Psoas muscle (tissue), 8 donors: ENCODE measurements around the gene NFATC2. TPM values are rescaled to one million over a fixed set of nuclear protein-coding genes. Genes with fewer than 3 reads are reported as not detected.
A peak's percentile ranks its signal among the peaks of the same experiment; 100 is the strongest.

Source experiments
- ATAC-seq, 4 donors: fragments of 200-7000 bp; cut with Tn5 transposase; one replicate each; pipeline ENCODE4 v1.9.1; 2020; ENCODE audit warnings: moderate library complexity in 3 of 4, mild to moderate bottlenecking in 2 of 4
- DNase-seq, 2 donors: peaks; one replicate each; pipeline ENCODE4 v3.0.0-alpha.2; 2020
- H3K27ac ChIP-seq: fragments of 200-600 bp; one replicate; pipeline ENCODE4 v1.8.0; 2022
- H3K27me3 ChIP-seq, 3 donors: fragments of 200-600 bp in 1 of 3; one replicate each; pipeline versions ENCODE4 v1.6.1 to v1.8.0; 2013 to 2022; ENCODE audit warnings: low read length in 2 of 3, mild to moderate bottlenecking in 2 of 3, moderate library complexity in 1 of 3; ENCODE audit not compliant: insufficient read depth in 3 of 3
- H3K36me3 ChIP-seq, 2 donors: fragments of 200-600 bp in 1 of 2; one replicate each; pipeline versions ENCODE4 v1.6.1 to v1.8.0; 2013 to 2022; ENCODE audit warnings: low read depth in 1 of 2, mild to moderate bottlenecking in 1 of 2, moderate library complexity in 1 of 2; ENCODE audit not compliant: insufficient read depth in 1 of 2
- H3K4me1 ChIP-seq: fragments of 200-600 bp; one replicate; pipeline ENCODE4 v1.8.0; 2022
- H3K4me3 ChIP-seq: fragments of 200-600 bp; one replicate; pipeline ENCODE4 v1.8.0; 2022; ENCODE audit warnings: mild to moderate bottlenecking
- H3K9me3 ChIP-seq: fragments of 200-600 bp; one replicate; pipeline ENCODE4 v1.8.0; 2022
- WGBS, 3 donors: extraction: QIAGEN DNeasy Blood & Tissue Kit; methylation state at CpG; one replicate each; pipeline versions ENCODE4 v1.1.6 to v1.1.7; 2013; 5-methylcytosine and 5-hydroxymethylcytosine counted together
- intact Hi-C, 2 donors: fragments of 100-400 bp; cut with DNase I; formaldehyde crosslinking; loops; one replicate each; pipeline versions ENCODE4 v1.11.0 to v1.14.2; 2022
- polyA plus RNA-seq, 3 donors: library from polyadenylated mRNA; stranded (reverse); fragments of 200-250 nt; gene quantifications; one replicate each; pipeline ENCODE4 v1.2.3, GENCODE V29; 2013
- total RNA-seq, 4 donors: library from RNA; stranded (reverse); fragmentation: NEBNext Ultra II Directional in 2 of 4; extraction: Animal tissue kit (Norgen Biotek cat#: 25700) in 2 of 4; gene quantifications; one replicate each; pipeline versions ENCODE4 v1.2.1 to v1.2.4, GENCODE V29; 2021 to 2023
- TF ChIP-seq, protein P1 (sequence below): fragments of 200-600 bp; IDR thresholded peaks from one replicate; pipeline ENCODE4 v1.8.0; 2022; ENCODE audit warnings: antibody characterized with exemption
- donor health status: healthy with polysubstance abuse.
- donor health status: DM: no; HTN: no; CAD: no; lungs with moderate emphysema.
- donor health status: Bipolar disorder and iron deficiency.
- donor health status: healthy.
- donor health status: DM: yes; HTN: yes; CAD: no.
- donor health status: DM: no; HTN: no; CAD: no.
- donor health status: DM: no; HTN: no; CAD: no.
- donor health status: DM: yes; HTN: yes; CAD: no.

NFATC2 gene
- total and polyA plus RNA-seq, 7 donors, result 0.18 to 3.1 (median 0.64) TPM

DNA sequence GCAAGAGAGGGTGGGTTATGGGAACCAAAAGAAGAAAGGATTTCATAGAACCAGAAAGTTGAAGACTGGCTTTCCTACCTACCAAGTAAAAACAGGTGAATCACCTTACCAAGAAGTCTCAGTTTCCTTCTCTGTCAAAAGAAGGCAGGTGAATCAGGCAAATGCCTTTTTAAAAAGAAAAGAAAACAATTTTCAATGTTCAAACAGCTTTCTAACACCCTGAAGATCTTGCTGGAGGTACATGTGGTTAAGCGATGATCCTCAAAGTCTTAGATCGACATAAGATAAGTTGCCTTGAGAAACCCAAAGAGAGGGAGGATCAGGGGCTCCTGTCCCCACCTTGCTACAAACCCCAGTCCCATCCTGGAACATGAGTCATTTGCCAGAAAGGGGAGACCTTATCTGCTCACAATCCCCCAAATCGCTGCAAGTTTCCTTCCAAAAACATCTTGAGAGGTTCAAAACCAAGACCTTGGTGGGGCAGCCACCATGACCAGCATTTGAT, 71.6 kb downstream of the NFATC2 start:
- H3K4me3 ChIP-seq, result no peak overlapping the region
- H3K27me3 ChIP-seq, result no peaks in the 10 kb centered on the region
- H3K27ac ChIP-seq, result no peak overlapping the region
- intact Hi-C loops, result loop anchor here in 1 of 2 donors (1.0 kb wide), 1 partner anchor 31 kb away; no protein-coding TSS in a partner anchor
- 96 to 98% (median 98%) methylated on average over 3 of the region's 3 CpGs for WGBS, 3 donors
- TF ChIP-seq, protein P1, sequence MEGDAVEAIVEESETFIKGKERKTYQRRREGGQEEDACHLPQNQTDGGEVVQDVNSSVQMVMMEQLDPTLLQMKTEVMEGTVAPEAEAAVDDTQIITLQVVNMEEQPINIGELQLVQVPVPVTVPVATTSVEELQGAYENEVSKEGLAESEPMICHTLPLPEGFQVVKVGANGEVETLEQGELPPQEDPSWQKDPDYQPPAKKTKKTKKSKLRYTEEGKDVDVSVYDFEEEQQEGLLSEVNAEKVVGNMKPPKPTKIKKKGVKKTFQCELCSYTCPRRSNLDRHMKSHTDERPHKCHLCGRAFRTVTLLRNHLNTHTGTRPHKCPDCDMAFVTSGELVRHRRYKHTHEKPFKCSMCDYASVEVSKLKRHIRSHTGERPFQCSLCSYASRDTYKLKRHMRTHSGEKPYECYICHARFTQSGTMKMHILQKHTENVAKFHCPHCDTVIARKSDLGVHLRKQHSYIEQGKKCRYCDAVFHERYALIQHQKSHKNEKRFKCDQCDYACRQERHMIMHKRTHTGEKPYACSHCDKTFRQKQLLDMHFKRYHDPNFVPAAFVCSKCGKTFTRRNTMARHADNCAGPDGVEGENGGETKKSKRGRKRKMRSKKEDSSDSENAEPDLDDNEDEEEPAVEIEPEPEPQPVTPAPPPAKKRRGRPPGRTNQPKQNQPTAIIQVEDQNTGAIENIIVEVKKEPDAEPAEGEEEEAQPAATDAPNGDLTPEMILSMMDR, result no peak
- H3K9me3 ChIP-seq, result no peaks in the 10 kb centered on the region
- H3K36me3 ChIP-seq, result peaks cover 0 to 14% of the 10 kb centered on the region in 2 donors
- DNase-seq, result no peak
- H3K4me1 ChIP-seq, result no peaks in the 10 kb centered on the region
- no peak for ATAC-seq

DNA sequence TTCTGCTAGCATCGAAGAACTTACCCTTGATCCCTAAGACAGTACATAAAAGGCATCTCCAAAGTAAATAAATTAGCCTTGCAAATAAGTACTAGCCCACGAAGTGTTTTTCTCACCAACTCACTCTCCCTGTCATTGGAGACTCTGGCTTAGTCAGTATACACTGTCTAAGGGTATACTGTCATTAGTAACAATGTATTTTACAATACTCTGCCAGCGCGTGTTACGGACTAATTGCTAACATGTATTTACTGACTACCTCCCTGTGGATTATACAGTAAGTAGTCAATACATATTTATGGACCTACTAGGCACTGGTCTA, 72.1 kb downstream of the NFATC2 start:
- DNase-seq, result no peak
- Histone ChIP-seq H3K4me3 (no peak overlapping the region), H3K27ac (no peak overlapping the region), H3K27me3 (no peaks in the 10 kb centered on the region), H3K4me1 (no peaks in the 10 kb centered on the region), H3K9me3 (no peaks in the 10 kb centered on the region), H3K36me3 (peaks cover 0 to 14% of the 10 kb centered on the region in 2 donors)
- TF ChIP-seq, protein P1, result no peak
- 85 to 88% (median 88%) methylated on average over 5 of the region's 5 CpGs for WGBS, 3 donors
- intact Hi-C loops, result no loop called here
- no peak for ATAC-seq

DNA sequence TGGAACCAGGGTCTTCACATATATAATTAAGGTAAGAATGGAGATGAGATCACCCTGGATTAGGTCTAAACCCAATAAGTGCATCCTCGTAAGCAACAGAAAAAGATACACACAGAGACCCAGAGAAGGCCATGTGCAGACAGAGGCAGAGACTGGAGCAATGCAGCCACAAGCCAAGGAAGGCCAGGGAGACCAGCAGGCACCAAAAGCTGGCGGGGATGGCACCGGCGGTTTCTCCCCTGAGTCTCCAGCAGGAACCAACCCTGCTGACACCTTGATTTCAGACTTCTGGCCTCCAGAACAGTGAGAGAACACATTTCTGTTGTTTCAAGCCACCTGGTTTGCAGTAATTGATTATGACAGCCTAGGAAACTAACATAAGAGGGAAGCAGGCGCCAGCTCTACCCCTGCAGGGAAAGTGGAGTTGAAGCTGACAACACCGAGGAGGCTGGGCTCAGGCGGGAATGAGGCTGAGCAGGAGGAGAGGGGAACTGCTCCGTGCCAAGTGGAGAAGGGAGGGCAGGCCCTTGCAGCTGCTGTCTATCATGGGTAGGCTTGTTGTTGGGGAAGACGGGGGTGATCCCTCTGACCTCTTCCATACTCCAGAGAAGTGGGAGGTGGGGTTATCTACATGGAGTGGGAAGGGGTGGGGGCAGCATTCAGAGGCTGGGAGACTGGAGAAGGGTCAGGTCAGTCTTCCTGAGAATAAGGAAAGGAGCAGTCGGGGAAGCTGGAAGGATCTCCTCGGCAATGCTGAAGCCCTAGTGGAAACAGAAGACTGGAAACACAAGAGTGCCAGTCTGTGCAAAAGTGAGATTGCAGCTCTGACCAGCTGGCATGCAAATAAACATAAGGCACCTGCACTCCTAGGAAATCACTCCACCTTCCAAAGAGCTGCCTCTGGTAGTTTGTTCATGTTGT, 72.7 kb downstream of the NFATC2 start:
- Histone ChIP-seq H3K4me1 (no peaks in the 10 kb centered on the region), H3K36me3 (peaks cover 0 to 10% of the 10 kb centered on the region in 2 donors), H3K4me3 (no peak overlapping the region), H3K27ac (no peak overlapping the region), H3K27me3 (no peaks in the 10 kb centered on the region), H3K9me3 (no peaks in the 10 kb centered on the region)
- DNase-seq, result no peak
- intact Hi-C loops, result no loop called here
- TF ChIP-seq, protein P1, result no peak
- ATAC-seq, result peak in 1 of 4 donors; percentile 35
- WGBS, 3 donors, result 64 to 74% (median 66%) methylated on average over 11 of the region's 11 CpGs

DNA sequence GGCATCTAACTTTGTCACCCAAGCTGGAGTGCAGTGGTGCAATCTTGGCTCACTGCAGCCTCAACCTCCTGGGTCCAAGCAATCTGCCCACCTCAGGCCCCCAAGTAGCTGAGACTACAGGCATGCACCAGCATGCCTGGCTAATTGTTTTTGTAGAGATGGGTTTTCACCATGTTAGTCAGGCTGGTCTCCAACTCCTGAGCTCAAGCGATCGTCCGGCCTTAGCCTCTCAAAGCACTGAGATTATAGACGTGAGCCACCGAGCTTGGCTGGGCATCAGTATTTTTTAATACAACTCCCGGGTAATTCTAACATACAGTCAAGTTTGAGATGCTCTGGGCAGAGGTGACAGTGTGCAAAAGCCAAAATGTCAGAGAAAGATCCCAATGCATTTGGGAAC, 73.5 kb downstream of the NFATC2 start:
- Histone ChIP-seq H3K9me3 (no peaks in the 10 kb centered on the region), H3K36me3 (peaks cover 0 to 10% of the 10 kb centered on the region in 2 donors), H3K27me3 (no peaks in the 10 kb centered on the region), H3K4me3 (no peak overlapping the region), H3K27ac (no peak overlapping the region), H3K4me1 (no peaks in the 10 kb centered on the region)
- WGBS, 3 donors, result 88 to 92% (median 88%) methylated on average over 6 of the region's 6 CpGs
- ATAC-seq (no peak), DNase-seq (no peak)
- TF ChIP-seq, protein P1, result no peak
- intact Hi-C loops, result no loop called here
